NCI-H1105 treated with DMSO at 0.1 percent for 48 hours (cell line): Measurements from ENCODE around the gene ABLIM1.

Experiments
- DNase-seq: peaks from one replicate; lab custom pipeline; 2025; lab: John Stamatoyannopoulos, UW

ABLIM1 gene

GRCh38 chr10:114389426-114389825 is 268.6 kb downstream of the ABLIM1 start:
- DNase-seq = no peak

GRCh38 chr10:114388275-114388674 is 269.8 kb downstream of the ABLIM1 start:
- DNase-seq = no peak

GRCh38 chr10:114387784-114388183 is 270.3 kb downstream of the ABLIM1 start:
- DNase-seq = no peak

- DNase-seq = no peak
Measured at GRCh38 chr10:114386452-114386851, 271.6 kb downstream of the ABLIM1 start.

- no peak for DNase-seq
Measured at GRCh38 chr10:114385557-114385956, 272.5 kb downstream of the ABLIM1 start.

GRCh38 chr10:114384601-114385000 is 273.5 kb downstream of the ABLIM1 start:
- no peak for DNase-seq

- DNase-seq = no peak
Measured at GRCh38 chr10:114384181-114384580, 273.9 kb downstream of the ABLIM1 start.
